Endothelial cell of umbilical vein (primary cell): ENCODE measurements around the gene EDEM1. TPM values are rescaled to one million over a fixed set of nuclear protein-coding genes. Genes with fewer than 3 reads are reported as not detected.

Experiments
- BruUV-seq: library from RNA; stranded (reverse); fragments of 400-500 nt; replicated peaks from 2 replicates; lab custom pipeline; 2021; lab: Mats Ljungman, UMichigan
- CTCF ChIA-PET: fragments of 300-600, 350-600 bp; sonication (Branson Sonifier 250); formaldehyde crosslinking; loops from one replicate; lab custom pipeline; 2021; ENCODE audit warnings: antibody characterized with exemption, inconsistent platforms; lab: Charles Lee
- POLR2A ChIA-PET: fragments of 300-600, 350-600 bp; sonication (Branson Sonifier 250); formaldehyde crosslinking; loops from one replicate; lab custom pipeline; 2021; ENCODE audit warnings: antibody characterized with exemption, inconsistent platforms; lab: Charles Lee
- DNase-seq: peaks from one replicate; pipeline ENCODE4 v3.0.0-alpha.2; 2011; ENCODE audit warnings: low read depth, low spot score
- FAIRE-seq: peaks from 2 replicates; lab custom pipeline; 2011; peaks lifted over from hg19 to GRCh38; lab: Jason Lieb, UNC
- H2AFZ ChIP-seq: 2 replicates; pipeline ENCODE4 v1.6.0; 2012; ENCODE audit warnings: low read depth, low read length, control low read depth, inconsistent platforms
- H3K27ac ChIP-seq: 2 replicates; pipeline ENCODE4 v1.5.1; 2011; ENCODE audit warnings: low read depth, mild to moderate bottlenecking, control low read depth, low read length, moderate library complexity; ENCODE audit not compliant: insufficient read depth
- H3K27me3 ChIP-seq, 2 experiments: 2 replicates each; pipeline versions ENCODE4 v1.6.0 to v1.6.1; 2011; ENCODE audit warnings: low read length in 2 of 2, mixed read lengths in 1 of 2; ENCODE audit not compliant: control insufficient read depth in 2 of 2, insufficient read depth in 2 of 2
- H3K36me3 ChIP-seq, 2 experiments: 2 replicates in 1 of 2; 3 replicates in 1 of 2; pipeline ENCODE4 v1.5.1; 2011; ENCODE audit warnings: low read length in 2 of 2, mild to moderate bottlenecking in 1 of 2, moderate library complexity in 1 of 2; ENCODE audit not compliant: control insufficient read depth in 2 of 2, insufficient read depth in 2 of 2; ENCODE audit errors: extremely low read depth in 1 of 2
- H3K4me1 ChIP-seq: 3 replicates; pipeline ENCODE4 v1.5.1; 2011; ENCODE audit warnings: mild to moderate bottlenecking, low read length; ENCODE audit not compliant: control insufficient read depth, insufficient read depth; ENCODE audit errors: extremely low read depth
- H3K4me2 ChIP-seq: 2 replicates; pipeline ENCODE4 v1.6.1; 2011; ENCODE audit warnings: low read length, control low read depth, mixed read lengths; ENCODE audit not compliant: insufficient read depth
- H3K4me3 ChIP-seq, 3 experiments: fragments of 200-600 bp in 1 of 3; sonication (generic), shearing (Covaris generic) in 1 of 3; replicated peaks in 1 of 3; 2 replicates each; pipeline ENCODE4 v1.5.1; 2011 to 2016; ENCODE audit warnings: control low read depth in 3 of 3, low read length in 3 of 3, mild to moderate bottlenecking in 2 of 3, inconsistent platforms in 1 of 3, low read depth in 1 of 3, moderate library complexity in 1 of 3; ENCODE audit not compliant: insufficient read depth in 1 of 3
- H3K79me2 ChIP-seq: 2 replicates; pipeline ENCODE4 v1.6.0; 2012; ENCODE audit warnings: low read length, inconsistent platforms; ENCODE audit not compliant: control insufficient read depth, insufficient read depth
- H3K9ac ChIP-seq: replicated peaks from 2 replicates; pipeline ENCODE3; 2011; ENCODE audit warnings: low read length, control low read depth; ENCODE audit not compliant: insufficient read depth; ENCODE audit errors: extremely low read depth
- H3K9me1 ChIP-seq: replicated peaks from 3 replicates; pipeline ENCODE4 v1.6.0; 2011; ENCODE audit warnings: mild to moderate bottlenecking, low read length; ENCODE audit not compliant: control insufficient read depth, insufficient read depth; ENCODE audit errors: extremely low read depth
- H3K9me3 ChIP-seq: replicated peaks from 2 replicates; pipeline ENCODE4 v1.5.1; 2012; ENCODE audit warnings: low read length, inconsistent platforms; ENCODE audit not compliant: control insufficient read depth, insufficient read depth
- H4K20me1 ChIP-seq: replicated peaks from 2 replicates; pipeline ENCODE3; 2011; ENCODE audit warnings: mild to moderate bottlenecking, low read length; ENCODE audit not compliant: control insufficient read depth, insufficient read depth; ENCODE audit errors: extremely low read depth
- CTCF ChIP-seq, 2 donors: IDR thresholded peaks; 1 replicate in 1 of 2; 2 replicates in 1 of 2; pipeline ENCODE4 v1.5.1; 2011; ENCODE audit warnings: low read length in 2 of 2, mild to moderate bottlenecking in 2 of 2, moderate library complexity in 2 of 2, control low read depth in 1 of 2, inconsistent platforms in 1 of 2, low read depth in 1 of 2; ENCODE audit not compliant: insufficient read depth in 1 of 2; ENCODE audit errors: extremely low read depth in 1 of 2
- EZH2 ChIP-seq: IDR thresholded peaks from 2 replicates; pipeline ENCODE4 v1.6.1; 2012; ENCODE audit warnings: borderline replicate concordance, low read depth, mild to moderate bottlenecking, moderate library complexity, low read length, inconsistent platforms; ENCODE audit not compliant: severe bottlenecking
- FOS ChIP-seq: IDR thresholded peaks from 2 replicates; pipeline ENCODE4 v1.6.1; 2011; ENCODE audit warnings: mild to moderate bottlenecking, low read length, moderate library complexity, borderline replicate concordance; ENCODE audit not compliant: insufficient read depth
- GATA2 ChIP-seq: IDR thresholded peaks from 2 replicates; pipeline ENCODE4 v1.7.0; 2011; ENCODE audit warnings: low read depth, mild to moderate bottlenecking, moderate library complexity, mixed read lengths, low read length; ENCODE audit not compliant: insufficient read length, insufficient read depth
- JUN ChIP-seq: IDR thresholded peaks from 2 replicates; pipeline ENCODE4 v1.6.1; 2011; ENCODE audit warnings: borderline replicate concordance, low read depth; ENCODE audit not compliant: insufficient read length, insufficient read depth
- MYC ChIP-seq: IDR thresholded peaks from one replicate; pipeline ENCODE4 v1.6.1; 2011; ENCODE audit warnings: mild to moderate bottlenecking, low read depth, low read length
- POLR2A ChIP-seq: IDR thresholded peaks from 2 replicates; pipeline ENCODE4 v1.6.1; 2012; ENCODE audit warnings: low read depth, mild to moderate bottlenecking, control low read depth, low read length
- POLR2AphosphoS5 ChIP-seq: IDR thresholded peaks from 2 replicates; pipeline ENCODE4 v1.6.1; 2012; ENCODE audit warnings: low read depth, mild to moderate bottlenecking, control low read depth, low read length, moderate library complexity; ENCODE audit not compliant: insufficient read depth
- dilution Hi-C: fragments of 300-500 bp; cut with MboI; formaldehyde crosslinking; loops from one replicate; pipeline ENCODE4 v1.15.0; 2019; ENCODE audit warnings: low sequenced_read_pairs; ENCODE audit not compliant: extremely low pct_ligation_motif_present
- intact Hi-C: fragments of 100-400 bp; cut with micrococcal nuclease; formaldehyde crosslinking; loops from one replicate; pipeline ENCODE4 v1.10.0; 2022
- polyA plus RNA-seq, 4 experiments: library from polyadenylated mRNA; depleted of rRNA in 3 of 4; stranded (reverse) in 3 of 4; unstranded in 1 of 4; fragments of >200 nt; gene quantifications; 2 replicates each; pipeline versions ENCODE4 v1.2.1 to v1.2.3, GENCODE V29; 2011 to 2012; ENCODE audit warnings: missing spikeins in 1 of 4
- total RNA-seq: library from RNA; stranded (reverse); gene quantifications from 2 replicates; pipeline ENCODE4 v1.2.3, GENCODE V29; 2021
- TF ChIP-seq, protein P1 (sequence below): IDR thresholded peaks from 2 replicates; pipeline ENCODE4 v1.6.1; 2011; ENCODE audit not compliant: insufficient read depth, insufficient read length

The EDEM1 gene
- total and polyA plus RNA-seq, 2 donors (not counting 3 experiments of a cell fraction or from before 2014, with no cell fraction given) = 19.4 to 61.1 TPM

GRCh38 chr3:5165698-5166097 is 21.8 kb upstream of the EDEM1 start:
- DNase-seq = no peak
- dilution Hi-C loops (no loop called here), intact Hi-C loops (no loop called here)
- peak; percentile 72 for FAIRE-seq
- Histone ChIP-seq H3K9ac (no peak overlapping the region), H2AFZ (no peak overlapping the region), H3K9me1 (no peaks in the 10 kb centered on the region), H3K27me3 (no peaks in the 10 kb centered on the region), H3K27ac (no peak overlapping the region), H3K4me3 (no peak overlapping the region), H3K4me2 (no peak overlapping the region), H3K36me3 (no peaks in the 10 kb centered on the region), H3K4me1 (peaks cover 9% of the 10 kb centered on the region), H4K20me1 (peaks cover 11% of the 10 kb centered on the region), H3K79me2 (peaks cover 88% of the 10 kb centered on the region), H3K9me3 (no peaks in the 10 kb centered on the region)
- TF ChIP-seq EZH2 = no peak
- no peak for TF ChIP-seq CTCF (IDR thresholded peaks at IDR 0.05; ENCODE audit: extremely low read depth in 1 of 2, insufficient read depth in 1 of 2, low read depth in 1 of 2, low read length in 2 of 2)
- no peak for TF ChIP-seq POLR2AphosphoS5
- TF ChIP-seq GATA2 = no peak
- no peak for TF ChIP-seq JUN
- TF ChIP-seq MYC = no peak
- TF ChIP-seq, protein P1, sequence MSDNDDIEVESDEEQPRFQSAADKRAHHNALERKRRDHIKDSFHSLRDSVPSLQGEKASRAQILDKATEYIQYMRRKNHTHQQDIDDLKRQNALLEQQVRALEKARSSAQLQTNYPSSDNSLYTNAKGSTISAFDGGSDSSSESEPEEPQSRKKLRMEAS = no peak
- TF ChIP-seq FOS = no peak
- TF ChIP-seq POLR2A = no peak
- BruUV-seq = no TSS peak
- ChIA-PET POLR2A (no interaction called here), CTCF (no interaction called here)
